Left ventricle myocardium superior (tissue), 1 donor: ENCODE measurements around the gene LYST. TPM values are rescaled to one million over a fixed set of nuclear protein-coding genes. Genes with fewer than 3 reads are reported as not detected.
A peak's percentile ranks its signal among the peaks of the same experiment; 100 is the strongest.

ENCODE experiments used
- ATAC-seq: fragments of 200-7000 bp; cut with Tn5 transposase; one replicate; pipeline ENCODE4 v1.9.1; 2020; ENCODE audit warnings: mild to moderate bottlenecking, moderate library complexity
- DNase-seq: peaks from one replicate; pipeline ENCODE4 v3.0.0-alpha.2; 2020
- intact Hi-C: fragments of 100-400 bp; cut with micrococcal nuclease; formaldehyde crosslinking; loops from one replicate; pipeline ENCODE4 v1.11.0; 2022
- total RNA-seq: library from RNA; stranded (reverse); fragmentation: NEBNext Ultra II Directional; extraction: Animal tissue kit (Norgen Biotek cat#: 25700); gene quantifications from one replicate; pipeline ENCODE4 v1.2.1, GENCODE V29; 2021
- donor health status: DM: no; HTN: yes; CAD: no; lungs with severe emphysema.

Gene LYST
- total RNA-seq, 1 donor from 2014 or later, result 11.9 TPM

DNA sequence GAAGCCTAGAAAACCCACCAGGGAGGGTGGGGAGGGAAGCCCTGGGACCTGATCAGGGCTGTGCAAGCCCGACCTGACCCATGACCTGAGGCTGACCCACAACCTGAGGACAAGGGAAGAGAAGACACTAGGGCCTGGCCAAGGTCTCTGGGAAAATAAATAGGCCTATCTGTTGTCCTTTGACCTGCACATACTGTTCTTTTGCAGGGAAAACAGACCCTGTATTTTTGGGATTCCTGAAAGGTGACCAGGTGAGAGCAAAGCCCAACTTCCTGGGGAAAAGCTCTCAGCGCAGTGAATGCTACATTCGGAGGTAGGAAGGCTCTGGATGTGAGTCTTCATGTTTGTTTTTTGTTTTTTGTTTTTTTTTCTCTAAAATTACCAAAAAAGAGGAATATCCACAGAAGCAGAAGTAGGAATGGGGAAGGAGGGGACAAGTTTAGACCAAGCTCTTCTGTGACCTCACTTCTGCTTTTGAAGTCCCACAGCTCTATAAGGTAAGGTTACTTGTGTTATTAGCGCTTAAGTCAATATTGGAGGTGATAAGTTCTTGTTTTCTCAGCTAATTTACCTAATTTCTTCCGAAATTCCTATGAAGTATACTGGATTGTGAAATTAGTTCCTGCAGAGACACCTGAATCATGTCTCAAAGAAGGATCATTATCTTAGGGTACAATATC, 26.2 kb upstream of the LYST start:
- peak; percentile 48 for ATAC-seq
- intact Hi-C loops, result no loop called here
- no peak for DNase-seq

DNA sequence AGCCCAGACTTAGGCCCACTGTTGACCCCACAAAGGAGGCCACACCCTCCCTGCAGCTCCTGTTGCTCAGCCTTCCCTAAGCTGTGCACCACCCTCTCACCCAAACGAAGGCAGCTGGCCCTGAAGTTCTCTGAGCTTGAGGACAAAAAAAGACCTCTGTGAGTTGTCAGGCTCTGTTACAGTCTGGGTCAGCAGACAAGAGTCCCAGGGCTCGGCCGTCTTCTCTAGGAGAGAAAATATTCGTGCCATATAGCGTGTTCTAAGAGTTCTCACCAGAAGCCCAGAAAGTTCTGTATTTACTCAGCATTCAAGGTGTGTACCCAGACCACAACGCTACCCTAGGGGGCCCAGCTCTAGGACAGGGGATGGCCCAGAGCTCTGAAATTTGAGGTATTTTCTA, 25.5 kb upstream of the LYST start:
- intact Hi-C loops, result no loop called here
- no peak for ATAC-seq
- no peak for DNase-seq

DNA sequence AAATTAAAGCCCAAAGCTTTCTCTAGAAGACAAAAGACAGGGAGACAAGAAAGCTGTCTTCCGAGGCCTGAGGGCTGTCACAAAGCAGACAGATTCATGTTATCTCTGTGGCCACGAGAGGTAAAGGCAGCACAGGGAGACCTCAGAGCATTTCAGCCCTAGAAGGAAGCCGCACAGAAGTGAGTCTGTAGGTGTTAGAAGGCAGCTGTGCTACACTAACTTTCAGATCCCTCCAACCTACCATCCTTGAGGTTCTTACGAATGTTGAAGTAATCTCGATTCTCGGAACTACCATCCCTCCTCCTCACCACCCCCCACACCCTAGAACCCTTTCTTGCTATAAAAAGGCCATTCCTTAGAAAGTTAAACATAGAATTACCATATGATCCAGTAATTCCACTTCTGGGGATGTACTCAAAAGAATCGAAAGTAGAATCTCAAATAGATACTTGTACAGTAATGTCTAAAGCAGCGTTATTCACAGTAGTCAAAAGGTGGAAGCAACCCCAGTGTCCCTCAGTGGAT, 21.5 kb upstream of the LYST start:
- ATAC-seq (no peak), DNase-seq (no peak)
- intact Hi-C loops, result no loop called here

DNA sequence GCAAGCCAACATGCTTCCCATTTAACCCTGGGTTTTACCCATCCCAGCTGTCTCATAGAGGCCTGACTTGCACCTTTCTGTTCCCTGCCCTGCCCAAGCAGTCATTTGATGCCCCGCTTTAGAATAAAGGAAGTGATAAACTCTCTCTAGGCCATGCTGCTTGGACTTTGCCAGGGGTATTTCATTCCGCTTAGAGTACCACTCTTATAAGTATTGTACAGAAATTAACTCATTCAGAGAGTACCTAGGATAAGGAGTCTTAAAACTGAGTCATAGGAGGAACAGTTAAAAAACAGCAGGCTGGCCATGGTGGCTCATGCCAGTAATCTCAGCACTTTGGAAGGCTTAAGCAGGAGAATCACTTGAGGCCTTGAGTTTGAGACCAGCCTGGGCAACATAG, 21.0 kb upstream of the LYST start:
- intact Hi-C loops, result no loop called here
- ATAC-seq (no peak), DNase-seq (no peak)

DNA sequence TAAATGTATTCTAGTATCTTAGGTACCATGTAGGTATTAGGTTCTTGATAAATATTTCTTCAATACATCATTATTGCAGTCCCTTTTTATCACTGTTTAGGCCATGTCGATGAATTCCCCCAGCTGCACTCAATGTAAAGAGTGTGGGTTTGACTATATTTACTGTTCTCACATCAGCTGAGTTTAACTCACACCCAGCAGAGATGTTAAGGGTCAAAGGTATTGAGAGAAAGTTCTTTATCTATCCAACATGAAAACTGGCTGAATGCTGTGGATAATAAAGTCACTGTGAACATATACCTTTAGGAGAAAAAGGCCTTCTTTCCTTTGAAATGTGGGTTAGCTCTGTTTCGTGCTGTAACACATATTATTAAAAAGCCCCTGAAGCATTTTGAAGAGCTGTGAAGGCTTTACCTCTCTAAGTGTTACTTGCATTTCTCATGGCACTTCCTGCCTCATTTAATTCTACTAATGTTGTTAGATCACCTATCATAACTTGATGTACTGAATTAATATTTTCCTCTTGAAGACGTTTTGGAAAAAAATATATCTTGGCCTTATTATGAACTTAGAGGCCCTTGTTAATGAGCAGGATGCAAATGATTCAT, 19.1 kb upstream of the LYST start:
- ATAC-seq (no peak), DNase-seq (no peak)
- intact Hi-C loops, result no loop called here

DNA sequence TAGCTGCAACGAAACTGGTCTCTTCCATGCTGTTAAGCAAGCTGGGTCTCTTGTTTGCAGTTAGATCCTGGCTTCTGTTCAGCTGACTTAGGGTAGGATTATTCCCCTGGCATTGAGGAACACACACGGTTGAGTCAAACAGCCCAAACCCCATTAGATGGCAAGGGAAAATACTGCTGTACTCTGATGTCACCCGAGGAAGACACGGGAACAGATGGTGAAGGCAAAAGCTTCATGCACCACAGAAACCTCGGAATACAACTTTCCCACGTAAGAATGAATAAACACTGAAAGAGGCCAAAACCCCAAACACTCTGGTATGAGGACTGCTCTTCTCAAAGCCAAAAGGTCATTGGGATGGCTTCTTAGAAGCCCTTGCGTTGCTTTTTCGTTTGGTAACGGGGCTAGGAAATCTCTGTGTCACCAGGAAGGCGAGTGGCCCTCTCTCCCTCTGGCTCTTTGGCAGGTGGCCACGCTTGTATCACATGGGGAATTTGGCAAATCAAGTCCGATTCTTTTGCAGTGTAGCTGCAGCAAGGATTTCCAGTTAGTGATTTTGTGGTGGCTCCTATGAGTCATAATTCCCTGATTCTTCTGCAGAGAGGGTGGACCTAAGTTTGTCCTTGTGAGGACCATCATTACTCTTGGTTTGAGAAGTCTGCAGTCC, 16.7 kb upstream of the LYST start:
- ATAC-seq (peak; percentile 89), DNase-seq (peak; percentile 85)
- intact Hi-C loops, result no loop called here

DNA sequence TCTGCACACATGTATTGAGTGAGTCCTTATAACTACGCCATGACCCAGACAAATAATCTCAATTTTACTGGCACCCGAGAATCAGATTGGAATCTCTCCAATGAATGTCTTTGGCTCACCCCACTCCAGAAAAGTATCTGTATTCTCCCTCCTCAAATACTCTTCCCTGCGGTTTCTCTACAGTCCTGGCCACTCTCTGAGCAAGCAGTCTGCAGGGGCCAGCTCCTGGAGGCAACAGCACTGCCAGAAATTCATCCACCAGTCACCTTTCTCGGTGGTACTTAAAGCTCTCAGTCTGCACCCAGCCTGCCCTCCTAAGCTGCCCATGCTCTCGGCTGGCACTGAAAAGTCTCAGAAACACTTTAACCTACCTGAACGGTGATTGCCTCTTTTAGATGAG, 16.1 kb upstream of the LYST start:
- intact Hi-C loops, result no loop called here
- ATAC-seq, result peak; percentile 13

DNA sequence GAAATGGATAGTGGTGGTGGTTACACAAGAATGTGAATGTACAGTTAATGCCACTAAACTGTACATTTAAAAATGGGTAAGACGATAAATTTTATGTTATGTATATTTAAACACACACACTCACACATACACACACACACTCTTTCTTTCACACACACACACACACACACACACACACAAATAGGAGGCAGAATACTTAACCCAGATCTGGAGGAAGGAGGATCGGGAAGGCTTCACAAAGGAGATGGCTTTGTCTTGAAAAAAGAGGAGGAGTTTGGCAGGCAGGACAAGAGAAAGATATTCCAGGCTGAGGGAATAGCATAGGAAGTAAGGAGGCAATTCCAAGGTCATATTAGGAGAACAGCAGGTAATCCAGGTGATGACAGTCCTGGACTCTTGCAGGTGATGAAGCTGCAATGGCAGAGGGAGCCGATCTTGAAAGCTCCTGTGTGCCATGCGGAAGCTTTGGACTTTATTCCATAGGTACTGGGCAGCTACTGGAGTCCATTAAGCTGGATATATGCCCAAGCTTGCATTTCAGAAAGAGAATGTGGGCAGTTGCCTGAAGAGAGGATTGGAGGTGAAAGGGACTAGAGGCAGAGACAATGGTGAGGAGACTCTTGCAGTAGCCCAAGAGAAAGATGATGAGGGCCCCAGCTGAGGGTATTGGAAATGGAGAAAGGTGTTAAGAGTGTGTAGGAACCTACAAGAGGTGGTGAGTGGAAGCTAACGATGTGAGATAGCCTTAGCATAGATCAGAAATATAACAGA, 15.4 kb upstream of the LYST start:
- ATAC-seq (no peak), DNase-seq (no peak)
- intact Hi-C loops, result no loop called here

More for the DNA sequence above, 16.1 kb upstream of the LYST start:
- DNase-seq, result no peak

DNA sequence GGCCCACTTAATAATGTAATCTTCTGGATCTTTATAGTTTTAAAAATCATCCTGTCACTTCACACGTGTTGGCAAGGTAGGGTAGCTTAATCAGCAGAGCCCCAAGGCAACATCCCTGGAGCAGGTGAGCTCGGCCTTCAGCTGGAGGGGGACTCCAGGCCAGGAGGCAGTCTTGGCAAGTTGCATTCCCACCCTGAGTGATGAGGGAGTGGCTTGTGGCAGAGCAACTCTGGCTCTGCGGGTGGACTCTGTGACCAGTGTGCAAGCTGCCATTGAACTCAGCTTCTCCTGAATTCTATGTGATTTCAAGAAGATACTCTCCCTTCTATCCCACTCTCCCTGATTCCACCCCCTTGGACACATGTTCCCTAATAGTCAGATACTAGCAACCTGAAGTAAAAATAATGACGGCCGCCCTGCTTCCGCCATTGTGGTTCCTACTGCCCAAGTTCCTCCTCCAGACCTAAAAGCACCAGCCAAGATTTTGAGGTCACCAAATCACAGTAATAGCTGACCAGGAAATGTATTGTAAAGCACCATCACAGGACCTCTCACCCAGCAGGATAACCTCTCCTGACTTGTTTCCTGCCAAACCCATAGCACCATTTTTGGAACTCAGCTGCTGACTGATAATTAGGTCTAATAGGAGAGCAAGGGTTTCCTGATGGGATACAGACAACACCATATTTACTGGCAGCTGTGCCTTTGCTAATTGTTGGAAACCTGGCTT, 11.5 kb upstream of the LYST start:
- DNase-seq (no peak), ATAC-seq (peak; percentile 66)
- intact Hi-C loops, result no loop called here

DNA sequence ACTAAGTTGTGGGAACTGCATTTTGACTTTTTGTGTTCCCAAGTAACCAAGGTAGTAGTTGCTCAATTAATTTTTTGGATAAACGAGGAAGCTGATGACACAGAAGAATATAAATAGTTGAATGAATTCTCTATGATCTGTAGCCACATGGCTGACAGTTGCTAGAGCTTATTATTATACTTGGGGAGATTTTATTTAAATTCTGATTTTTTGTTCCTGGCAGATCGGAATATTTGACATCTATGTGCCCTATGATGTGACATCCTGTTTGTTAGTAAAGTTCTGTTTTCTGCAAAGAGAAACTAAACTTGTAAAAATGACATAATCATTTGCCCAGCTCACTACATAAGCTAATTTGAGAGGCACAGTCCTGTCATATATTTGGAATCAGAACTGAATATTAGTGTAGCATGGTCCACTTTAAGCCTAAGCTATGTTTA, 9.7 kb upstream of the LYST start:
- ATAC-seq (no peak), DNase-seq (no peak)
- intact Hi-C loops, result no loop called here

DNA sequence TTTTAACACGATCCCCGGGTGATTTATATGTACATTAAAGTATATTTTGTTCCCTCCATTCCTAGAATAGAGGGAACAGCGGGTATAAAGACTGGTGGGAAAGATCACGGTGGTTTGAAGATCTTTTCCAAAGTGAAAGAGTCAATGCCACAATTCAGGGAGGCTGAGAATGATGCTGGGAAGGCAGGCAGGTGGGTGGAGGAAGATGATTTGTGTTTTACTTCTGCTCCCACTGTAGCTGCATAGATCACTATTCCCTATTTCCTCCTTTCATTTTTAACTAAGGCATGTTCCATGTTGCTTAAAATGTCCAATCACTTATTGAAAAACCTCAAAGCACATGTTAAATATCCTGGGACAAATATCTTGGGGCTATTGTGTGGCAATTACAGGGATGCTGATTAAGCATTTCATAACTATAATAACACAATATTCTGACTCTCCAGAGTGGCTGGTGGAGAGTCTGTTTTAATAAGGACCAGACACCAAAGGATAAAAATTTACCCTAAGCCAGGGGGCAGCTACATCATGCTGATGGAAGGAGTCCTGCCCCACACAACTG, 8.4 kb upstream of the LYST start:
- DNase-seq (no peak), ATAC-seq (no peak)
- intact Hi-C loops, result no loop called here

DNA sequence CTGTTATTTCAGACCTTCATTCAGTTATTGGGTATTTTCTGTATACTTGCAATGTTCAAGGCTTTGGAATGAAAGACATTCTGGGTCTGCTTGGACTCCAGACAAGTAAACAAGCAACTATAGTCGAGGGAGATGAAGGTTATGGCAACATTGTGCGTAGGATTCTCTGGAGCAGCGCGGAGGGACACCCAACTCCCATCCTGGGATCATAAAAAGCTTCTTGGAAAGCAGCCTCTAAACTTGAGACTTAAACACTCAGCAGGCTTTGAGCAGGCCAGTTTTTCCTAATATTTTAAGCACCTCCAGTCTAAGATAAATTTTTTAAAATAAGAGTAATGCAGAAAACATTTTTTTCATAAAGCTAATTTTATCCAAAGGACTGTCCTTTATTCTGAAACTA, 7.6 kb upstream of the LYST start:
- intact Hi-C loops, result no loop called here
- no peak for ATAC-seq
- no peak for DNase-seq

DNA sequence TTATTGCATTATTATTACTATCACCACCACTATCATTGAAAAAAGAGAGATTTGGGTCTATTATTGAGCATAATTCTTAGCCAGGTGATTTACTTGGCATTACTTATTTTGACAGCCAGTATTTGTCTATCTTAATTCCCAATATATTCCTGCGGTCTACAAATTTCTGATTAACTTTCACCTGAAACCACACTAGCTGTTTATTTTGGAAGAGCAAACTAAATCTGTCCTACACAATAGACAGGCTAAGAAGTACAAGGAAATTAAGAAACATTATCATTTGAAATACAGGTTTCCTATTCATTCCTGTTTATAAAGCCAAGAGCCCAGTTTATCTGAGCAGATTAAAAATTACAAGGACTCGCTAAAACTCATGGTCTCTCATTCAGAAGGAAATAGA, 6.9 kb upstream of the LYST start:
- ATAC-seq, result no peak
- DNase-seq, result no peak
- intact Hi-C loops, result no loop called here

DNA sequence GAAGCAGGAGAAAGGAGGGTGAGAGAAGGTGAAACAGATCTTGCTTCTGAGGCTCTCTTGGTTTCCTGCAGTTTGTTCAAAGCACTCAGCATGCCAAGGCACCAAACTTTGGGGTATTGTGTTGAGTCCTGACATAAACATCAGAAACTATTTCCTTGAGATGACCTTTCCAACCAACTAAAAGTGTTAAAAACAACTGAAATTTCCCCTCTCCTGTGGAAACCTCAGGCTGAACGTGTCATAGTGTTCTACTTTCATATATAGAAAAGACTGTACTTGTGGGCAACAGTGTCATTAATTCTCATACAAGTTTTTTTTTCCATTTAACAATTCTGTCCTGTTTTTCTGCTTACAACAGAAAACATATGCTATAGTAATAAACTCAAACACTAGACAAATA, 6.3 kb upstream of the LYST start:
- intact Hi-C loops, result no loop called here
- DNase-seq, result no peak
- ATAC-seq, result no peak

DNA sequence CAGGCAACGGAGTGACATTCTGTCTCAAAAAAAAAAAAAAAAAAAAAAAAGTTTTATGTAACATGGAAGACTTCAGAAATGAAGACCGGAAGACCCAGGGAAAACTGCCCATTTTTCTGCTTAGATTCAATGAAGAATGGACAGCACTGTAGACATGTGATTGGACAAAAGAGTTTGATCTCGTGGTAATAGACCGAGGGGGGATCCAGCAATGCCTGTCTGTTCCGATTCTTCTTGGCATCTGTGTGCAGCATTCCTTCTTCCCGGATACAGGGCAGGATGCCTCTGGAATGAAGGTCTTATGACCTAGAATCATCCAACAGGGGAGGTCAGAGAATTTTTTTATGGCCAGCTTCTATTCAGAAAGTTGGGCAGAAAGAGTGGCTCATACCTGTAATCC, 5.6 kb upstream of the LYST start:
- intact Hi-C loops, result no loop called here
- ATAC-seq (no peak), DNase-seq (no peak)

DNA sequence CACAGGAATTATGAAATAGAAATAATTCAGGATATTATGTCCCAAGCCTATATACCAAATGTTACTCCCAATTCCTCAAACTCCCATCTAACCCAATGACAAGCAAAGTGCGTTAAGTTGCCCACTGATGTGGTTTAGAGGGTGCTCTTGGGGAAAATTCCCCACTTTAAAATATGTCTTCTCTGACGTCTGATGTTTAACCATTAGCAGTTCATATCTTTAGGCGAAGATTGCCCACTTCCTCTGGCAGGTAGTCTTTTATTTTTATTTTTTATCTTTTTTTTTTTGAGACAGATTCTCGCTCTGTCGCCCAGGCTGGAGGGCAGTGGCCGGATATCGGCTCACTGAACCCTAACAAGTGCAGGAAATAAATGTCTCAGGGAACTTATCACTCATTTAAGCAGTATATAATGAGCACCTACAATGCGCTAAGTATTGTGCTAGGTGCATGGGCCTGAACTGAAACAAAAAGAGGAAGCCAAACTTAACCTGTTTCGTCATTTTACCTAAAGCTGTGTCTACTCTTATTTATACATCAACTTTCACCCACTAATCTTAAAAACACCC, 1.3 kb upstream of the LYST start:
- ATAC-seq, result no peak
- no peak for DNase-seq
- intact Hi-C loops, result no loop called here

DNA sequence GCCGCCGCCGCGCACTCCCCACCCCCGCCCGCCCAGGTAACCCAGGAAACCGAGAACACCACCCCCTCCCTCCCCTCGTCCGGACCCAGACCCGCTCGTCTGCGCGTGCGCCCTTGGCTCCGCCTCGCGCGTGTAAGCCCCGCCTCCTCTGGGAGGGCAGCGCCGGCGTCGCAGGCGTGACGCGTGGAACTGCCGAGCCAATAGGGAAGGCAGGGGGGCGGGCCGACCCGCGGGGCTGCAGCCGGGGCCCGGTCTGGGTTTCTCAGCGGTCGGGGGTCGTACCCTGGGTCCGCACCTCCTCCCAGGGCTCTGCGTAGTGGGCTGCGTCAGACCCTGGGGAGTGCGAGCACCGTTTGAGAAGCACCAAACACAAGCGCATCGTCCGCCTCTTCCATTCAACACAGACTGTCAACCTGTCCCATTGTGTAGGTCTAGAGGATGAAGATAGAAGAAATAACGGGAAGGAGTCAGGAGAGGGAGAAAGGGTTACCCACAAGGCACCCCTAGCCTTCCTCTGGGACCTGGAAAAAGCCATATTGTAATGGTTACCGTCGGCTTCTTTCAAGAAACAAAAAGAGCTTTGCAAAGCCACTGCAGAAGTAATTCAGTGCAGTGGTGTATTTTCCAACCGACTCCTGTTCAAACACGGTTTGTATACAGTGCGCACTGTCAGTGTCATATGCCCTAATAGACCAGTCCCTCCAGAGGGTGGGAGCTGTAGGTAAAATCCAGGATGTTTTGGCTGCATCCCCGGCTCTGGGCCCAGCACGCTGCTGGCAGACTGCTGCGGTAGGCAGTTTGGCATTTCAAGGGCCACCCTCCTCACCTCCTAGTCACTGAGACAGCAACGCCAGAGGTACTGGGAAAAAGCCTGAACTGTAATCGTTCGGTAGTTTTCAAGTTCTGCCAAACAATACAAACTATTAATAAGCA, 473 bp upstream of the LYST start:
- DNase-seq, result peak; percentile 98
- intact Hi-C loops, result no loop called here
- ATAC-seq, result peak; percentile 98
